IPS DF 4.7 (cell line): ENCODE results near the gene SLC25A24.
"Not testable (repeated sequence)": the region's sequence is repeated elsewhere in the genome, so short reads cannot be mapped to it uniquely, and the experiment has no call there.

Experiments
- DNase-seq: peaks from one replicate; pipeline ENCODE4 v3.0.0-alpha.2; 2013; ENCODE audit warnings: low spot score; ENCODE audit errors: extremely low read depth

Gene SLC25A24

GRCh38 chr1:108140177-108140576 lies 60.0 kb downstream of the SLC25A24 start:
- no peak for DNase-seq

DNA sequence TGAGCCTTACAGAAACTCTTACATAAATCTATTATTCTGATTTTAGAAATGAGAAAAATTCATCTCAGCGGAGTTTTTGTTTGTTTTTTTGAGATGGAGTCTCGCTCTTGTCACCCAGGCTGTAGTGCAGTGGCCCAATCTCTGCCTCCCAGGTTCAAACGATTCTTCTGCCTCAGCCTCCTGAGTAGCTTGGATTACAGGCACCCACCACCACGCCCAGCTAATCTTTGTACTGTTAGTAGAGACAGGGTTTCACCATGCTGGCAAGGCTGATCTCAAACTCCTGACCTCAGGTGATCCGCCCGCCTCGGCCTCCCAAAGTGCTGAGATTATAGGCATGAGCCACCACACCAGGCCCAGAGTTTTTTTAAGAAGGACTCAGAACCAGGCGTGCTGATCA lies 60.6 kb downstream of the SLC25A24 start:
- not testable (repeated sequence) for DNase-seq

- DNase-seq = not testable (repeated sequence)
Observed at GRCh38 chr1:108133148-108133547, 67.0 kb downstream of the SLC25A24 start.

DNA sequence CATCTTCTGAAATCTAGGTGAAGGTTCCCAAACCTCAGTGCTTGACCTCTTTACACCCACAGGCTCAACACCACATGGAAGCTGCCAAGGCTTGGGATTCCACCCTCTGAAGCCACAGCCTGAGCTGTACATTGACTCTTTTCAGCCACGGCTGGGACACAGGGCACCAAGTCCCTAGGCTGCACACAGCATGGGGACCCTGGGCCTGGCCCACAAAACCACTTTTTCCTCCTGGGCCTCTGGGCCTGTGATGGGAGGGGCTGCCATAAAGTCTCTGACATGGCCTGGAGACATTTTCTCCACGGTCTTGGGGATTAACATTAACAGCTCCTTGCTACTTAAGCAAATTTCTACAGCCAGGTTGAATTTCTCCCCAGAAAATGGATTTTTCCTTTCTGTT lies 67.8 kb downstream of the SLC25A24 start:
- not testable (repeated sequence) for DNase-seq

GRCh38 chr1:108131281-108131680 lies 68.9 kb downstream of the SLC25A24 start:
- DNase-seq = not testable (repeated sequence)

GRCh38 chr1:108130794-108131193 lies 69.3 kb downstream of the SLC25A24 start:
- DNase-seq = no peak

DNA sequence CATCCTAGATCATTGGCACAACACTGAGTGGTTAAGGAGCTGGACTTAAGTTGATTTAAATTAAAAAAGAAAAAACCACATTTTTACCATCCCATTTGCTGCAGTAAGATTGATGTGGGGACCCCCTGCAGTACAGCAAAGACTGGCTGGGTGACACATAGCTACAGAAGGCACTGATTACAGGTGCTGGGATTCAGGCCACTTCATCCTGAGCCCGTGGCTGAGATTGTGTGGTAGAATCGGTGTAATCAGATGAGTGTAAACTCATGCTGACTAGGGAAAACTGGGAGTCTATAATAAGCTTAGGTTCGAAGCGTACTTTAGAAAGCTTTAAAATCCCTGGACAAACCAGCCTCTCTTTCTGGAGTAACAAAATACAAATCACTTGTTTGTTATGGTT lies 70.1 kb downstream of the SLC25A24 start:
- DNase-seq = no peak

GRCh38 chr1:108125312-108126138 lies 74.6 kb downstream of the SLC25A24 start:
- DNase-seq = peak; percentile 53

DNA sequence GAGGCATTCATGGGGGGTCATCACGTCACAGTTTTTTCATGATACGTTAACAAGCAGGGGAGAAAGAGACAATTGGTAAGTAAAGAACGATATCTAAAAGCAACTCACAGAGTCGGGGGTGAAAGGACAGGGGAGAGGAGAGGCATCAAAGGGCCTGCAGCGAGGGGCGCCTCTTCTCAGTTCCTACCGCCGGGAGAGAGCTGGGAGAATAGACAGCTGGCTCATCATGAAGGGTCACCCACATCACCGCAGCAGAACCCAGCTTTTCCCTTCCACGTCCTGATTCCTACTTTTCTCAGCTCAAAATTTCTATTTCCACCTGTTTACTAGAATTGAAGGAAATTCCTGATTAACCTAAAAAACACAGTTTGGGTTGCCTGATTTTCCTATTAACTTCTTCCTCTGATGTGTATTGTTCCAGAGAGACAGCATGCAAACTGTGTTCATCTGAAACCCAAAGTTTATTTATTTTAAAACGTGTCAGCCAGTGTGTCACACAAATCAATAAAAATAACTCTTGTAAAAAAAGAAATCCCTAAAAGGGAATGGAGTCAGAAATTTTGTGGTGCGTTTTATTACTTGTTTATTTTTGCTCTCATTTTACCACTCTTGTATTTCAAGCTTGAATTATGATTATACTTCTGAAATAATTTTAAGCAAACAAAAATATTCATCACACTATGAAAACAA lies 75.4 kb downstream of the SLC25A24 start:
- DNase-seq = no peak

DNA sequence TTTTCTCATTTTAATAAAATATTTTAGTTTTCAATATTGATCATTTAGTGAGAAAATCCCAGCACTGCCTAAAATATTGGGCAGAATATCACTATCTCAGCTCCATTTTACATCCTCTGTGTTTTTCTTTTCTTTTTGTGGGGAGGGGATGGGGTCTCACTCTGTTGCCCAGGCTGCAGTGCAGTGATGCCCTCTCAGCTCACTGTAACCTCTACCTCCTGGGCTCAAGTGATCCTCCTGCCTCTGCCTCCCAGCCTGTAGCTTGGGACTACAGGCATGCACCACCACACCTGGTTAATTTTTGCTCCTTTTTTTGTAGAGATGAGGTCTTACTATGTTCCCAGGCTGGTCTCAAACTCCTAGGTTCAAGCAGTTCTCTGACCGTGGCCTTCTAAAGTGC lies 76.1 kb downstream of the SLC25A24 start:
- DNase-seq = no peak

DNA sequence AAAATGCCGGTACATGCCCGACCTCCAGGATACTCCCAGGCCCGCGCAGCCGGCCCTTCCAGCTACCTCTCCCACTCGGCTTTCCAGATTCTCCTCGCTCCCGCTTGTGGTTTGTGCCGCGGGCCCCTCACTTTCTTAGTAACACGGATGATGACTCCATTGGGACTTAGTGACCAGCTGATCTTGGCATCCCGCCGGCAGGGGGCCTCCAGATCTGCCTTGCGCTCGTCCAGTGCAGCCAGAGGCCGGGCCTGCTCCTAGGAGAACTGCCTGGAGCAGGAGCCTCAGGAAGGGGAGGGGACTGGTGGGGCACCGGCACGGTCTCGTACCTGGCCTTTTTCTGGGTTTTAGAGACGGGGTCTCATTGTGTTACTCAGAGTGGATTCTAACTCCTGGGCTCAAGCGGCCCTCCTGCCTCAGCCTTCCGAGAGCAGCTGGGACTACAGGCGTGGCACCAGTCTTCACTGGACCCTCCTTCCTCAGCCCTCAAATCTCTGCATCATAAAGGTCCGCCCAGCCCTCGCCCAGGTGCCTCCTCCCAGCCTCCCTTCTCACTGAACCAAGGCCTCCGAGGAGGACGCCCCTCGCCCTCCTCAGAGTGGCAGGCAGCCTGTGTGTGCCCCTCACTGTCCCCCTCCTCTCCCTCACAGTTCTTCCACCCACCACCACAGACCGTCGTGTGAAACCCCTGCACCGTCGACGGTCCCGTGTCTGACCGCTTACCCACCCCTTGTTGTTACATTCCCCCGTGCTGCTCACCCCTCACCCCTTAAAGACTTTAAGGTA lies 78.6 kb downstream of the SLC25A24 start:
- DNase-seq = no peak

GRCh38 chr1:108120163-108120562 lies 80.0 kb downstream of the SLC25A24 start:
- DNase-seq = no peak

DNA sequence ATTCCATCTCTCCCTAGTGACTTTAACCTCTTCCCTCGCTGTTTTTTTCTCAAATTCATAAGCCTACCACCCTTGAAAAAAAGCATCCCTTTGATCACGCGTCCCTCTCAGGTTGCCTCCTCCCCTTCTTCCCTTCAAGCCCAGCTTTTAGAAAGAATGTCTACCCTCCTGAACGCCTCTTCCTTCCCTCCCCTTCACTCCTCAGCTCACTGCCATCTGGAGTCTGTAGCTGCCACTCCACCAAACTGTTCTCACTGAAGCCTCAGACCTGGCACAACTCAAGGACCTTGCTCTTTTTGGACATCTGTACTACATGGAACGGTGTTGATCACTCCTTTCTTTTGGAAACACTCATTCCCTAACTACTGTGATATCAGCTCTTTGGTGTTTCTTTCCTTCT lies 80.6 kb downstream of the SLC25A24 start:
- DNase-seq = no peak

GRCh38 chr1:108117945-108118902 lies 81.9 kb downstream of the SLC25A24 start:
- DNase-seq = no peak

GRCh38 chr1:108117237-108117636 lies 82.9 kb downstream of the SLC25A24 start:
- no peak for DNase-seq

DNA sequence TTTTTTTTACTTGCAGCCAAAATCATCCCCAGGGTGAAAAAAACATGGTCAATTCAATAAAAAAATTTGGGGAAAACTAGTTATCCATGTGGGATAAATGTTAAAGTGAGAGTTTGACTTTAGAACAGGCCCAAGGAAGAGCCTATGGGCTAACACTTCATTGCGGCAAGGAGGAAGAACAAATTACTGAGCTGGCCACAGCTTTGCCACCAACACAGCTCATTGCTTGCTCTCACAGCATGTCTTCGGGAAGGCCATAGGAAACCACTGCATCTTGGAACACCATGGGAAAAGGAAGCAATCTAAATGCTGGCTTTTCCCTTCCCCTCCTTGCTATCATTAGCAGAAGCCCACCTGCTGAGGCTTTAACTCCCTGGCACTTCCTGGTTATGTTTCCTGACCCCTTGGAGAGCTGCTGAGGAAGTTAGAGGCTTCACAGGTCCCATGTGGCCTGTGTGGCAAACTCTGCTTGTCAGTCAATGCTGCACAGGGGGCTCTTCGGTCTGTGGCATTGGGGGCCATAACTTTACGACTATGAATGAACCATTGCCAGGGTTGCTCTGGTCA lies 86.0 kb downstream of the SLC25A24 start:
- no peak for DNase-seq

- no peak for DNase-seq
Observed at GRCh38 chr1:108113496-108113895, 86.6 kb downstream of the SLC25A24 start.

GRCh38 chr1:108109295-108109973 lies 90.7 kb downstream of the SLC25A24 start:
- no peak for DNase-seq

GRCh38 chr1:108108119-108108518 lies 92.0 kb downstream of the SLC25A24 start:
- DNase-seq = no peak

GRCh38 chr1:108107658-108108057 lies 92.5 kb downstream of the SLC25A24 start:
- DNase-seq = no peak
